IMR-90 (cell line): ENCODE data around the gene RNF40. TPM values are rescaled to one million over a fixed set of nuclear protein-coding genes. Genes with fewer than 3 reads are reported as not detected.

Experiments used
- ATAC-seq: fragments of 200-7000 bp; cut with Tn5 transposase; 2 replicates; pipeline ENCODE4 v1.9.1; 2020; ENCODE audit warnings: low read depth, mild to moderate bottlenecking, moderate library complexity
- BruUV-seq: library from RNA; stranded (reverse); fragments of 400-500 nt; replicated peaks from 2 replicates; lab custom pipeline; 2021; lab: Mats Ljungman, UMichigan
- CTCF ChIA-PET: fragments of 300-600 bp; formaldehyde crosslinking; extraction: SDS; loops from one replicate; lab custom pipeline; 2021; ENCODE audit warnings: antibody characterized with exemption; lab: Yijun Ruan, JAX
- POLR2A ChIA-PET: fragments of 300-600 bp; sonication (Branson Sonifier 250); formaldehyde crosslinking; loops from one replicate; lab custom pipeline; 2022; ENCODE audit warnings: antibody characterized with exemption; ENCODE audit not compliant: unreplicated experiment; lab: Charles Lee
- DNase-seq: peaks from one replicate; pipeline ENCODE4 v3.0.0; 2013
- H2AFZ ChIP-seq: replicated peaks from 2 replicates; pipeline ENCODE3; 2013; ENCODE audit warnings: low read length, mild to moderate bottlenecking; ENCODE audit not compliant: poor library complexity
- H2AK5ac ChIP-seq: 2 replicates; pipeline ENCODE4 v1.6.1; 2013; ENCODE audit warnings: low read depth, low read length, inconsistent platforms
- H2AK9ac ChIP-seq: replicated peaks from 2 replicates; pipeline ENCODE3; 2013; ENCODE audit warnings: mild to moderate bottlenecking, low read depth, low read length, moderate library complexity; ENCODE audit not compliant: poor library complexity
- H2BK120ac ChIP-seq: 2 replicates; pipeline ENCODE4 v1.6.1; 2013; ENCODE audit warnings: low read depth, low read length, inconsistent platforms
- H2BK15ac ChIP-seq: 3 replicates; pipeline ENCODE4 v1.6.1; 2013; ENCODE audit warnings: low read depth, low read length, inconsistent platforms
- H2BK20ac ChIP-seq: 2 replicates; pipeline ENCODE4 v1.6.1; 2013; ENCODE audit warnings: low read depth, mild to moderate bottlenecking, inconsistent platforms, low read length, moderate library complexity
- H2BK5ac ChIP-seq: 2 replicates; pipeline ENCODE4 v1.6.1; 2013; ENCODE audit warnings: mild to moderate bottlenecking, low read depth, low read length, inconsistent platforms; ENCODE audit not compliant: poor library complexity, severe bottlenecking
- H3K14ac ChIP-seq: replicated peaks from 2 replicates; pipeline ENCODE4 v1.6.1; 2013; ENCODE audit warnings: low read depth, low read length, inconsistent platforms
- H3K18ac ChIP-seq: 2 replicates; pipeline ENCODE4 v1.6.1; 2013; ENCODE audit warnings: low read depth, low read length, control low read depth
- H3K23ac ChIP-seq: 2 replicates; pipeline ENCODE4 v1.6.1; 2013; ENCODE audit warnings: low read depth, low read length, inconsistent platforms
- H3K27ac ChIP-seq: 2 replicates; pipeline ENCODE4 v1.5.1; 2013; ENCODE audit warnings: mild to moderate bottlenecking, control low read depth, low read length; ENCODE audit not compliant: insufficient read depth
- H3K27me3 ChIP-seq: 2 replicates; pipeline ENCODE4 v1.6.1; 2013; ENCODE audit warnings: low read length; ENCODE audit not compliant: control insufficient read depth, insufficient read depth
- H3K36me3 ChIP-seq: 2 replicates; pipeline ENCODE4 v1.6.1; 2013; ENCODE audit warnings: low read length, mixed read lengths; ENCODE audit not compliant: control insufficient read depth, insufficient read depth
- H3K4ac ChIP-seq: 2 replicates; pipeline ENCODE4 v1.6.1; 2013; ENCODE audit warnings: low read depth, low read length, inconsistent platforms
- H3K4me1 ChIP-seq: 2 replicates; pipeline ENCODE4 v1.6.1; 2013; ENCODE audit warnings: low read length, mixed read lengths; ENCODE audit not compliant: control insufficient read depth, insufficient read depth
- H3K4me2 ChIP-seq: 2 replicates; pipeline ENCODE4 v1.6.1; 2013; ENCODE audit warnings: low read depth, mild to moderate bottlenecking, control low read depth, low read length, moderate library complexity
- H3K4me3 ChIP-seq: 2 replicates; pipeline ENCODE4 v1.5.1; 2013; ENCODE audit warnings: low read depth, mild to moderate bottlenecking, control low read depth, low read length, moderate library complexity; ENCODE audit not compliant: insufficient read depth
- H3K56ac ChIP-seq: 2 replicates; pipeline ENCODE4 v1.6.1; 2013; ENCODE audit warnings: low read length, inconsistent platforms; ENCODE audit not compliant: insufficient read depth; ENCODE audit errors: extremely low read depth
- H3K79me1 ChIP-seq, 2 experiments: 2 replicates each; pipeline ENCODE4 v1.6.1; 2013; ENCODE audit warnings: low read length in 2 of 2, inconsistent platforms in 1 of 2, low read depth in 1 of 2
- H3K9ac ChIP-seq: 2 replicates; pipeline ENCODE4 v1.6.1; 2013; ENCODE audit warnings: low read depth, low read length, control low read depth
- H3K9me1 ChIP-seq: 2 replicates; pipeline ENCODE4 v1.6.1; 2013; ENCODE audit warnings: low read length, inconsistent platforms; ENCODE audit not compliant: insufficient read depth
- H3K9me3 ChIP-seq: 2 replicates; pipeline ENCODE4 v1.6.1; 2013; ENCODE audit warnings: low read length; ENCODE audit not compliant: control insufficient read depth, insufficient read depth
- H4K20me1 ChIP-seq: 2 replicates; pipeline ENCODE4 v1.6.1; 2013; ENCODE audit warnings: low read length, inconsistent platforms; ENCODE audit not compliant: insufficient read depth
- H4K5ac ChIP-seq: 2 replicates; pipeline ENCODE4 v1.6.1; 2013; ENCODE audit warnings: mild to moderate bottlenecking, low read depth, low read length, control low read depth
- H4K8ac ChIP-seq, 2 experiments: 2 replicates each; pipeline ENCODE4 v1.6.1; 2013; ENCODE audit warnings: low read depth in 2 of 2, low read length in 2 of 2, control low read depth in 1 of 2, inconsistent platforms in 1 of 2
- H4K91ac ChIP-seq: 2 replicates; pipeline ENCODE4 v1.6.1; 2013; ENCODE audit warnings: low read depth, low read length, inconsistent platforms; ENCODE audit not compliant: insufficient read depth
- BHLHE40 ChIP-seq: fragments of 150-350 bp; IDR thresholded peaks from 2 replicates; pipeline ENCODE4 v1.6.1; 2016; ENCODE audit warnings: mild to moderate bottlenecking, low read depth, low read length
- CEBPB ChIP-seq: IDR thresholded peaks from 2 replicates; pipeline ENCODE4 v1.6.1; 2012; ENCODE audit warnings: low read depth, low read length, improper control_type of control experiment
- FOS ChIP-seq: fragments of 150-350 bp; IDR thresholded peaks from 2 replicates; pipeline ENCODE4 v1.6.1; 2016; ENCODE audit warnings: low read depth, low read length
- MAFK ChIP-seq: IDR thresholded peaks from 2 replicates; pipeline ENCODE4 v1.6.1; 2012; ENCODE audit warnings: low read depth, low read length, improper control_type of control experiment
- MXI1 ChIP-seq: IDR thresholded peaks from 2 replicates; pipeline ENCODE4 v1.6.1; 2012; ENCODE audit warnings: low read depth, mild to moderate bottlenecking, low read length, moderate library complexity, borderline replicate concordance
- NFE2L2 ChIP-seq: fragments of 150-350 bp; IDR thresholded peaks from 2 replicates; pipeline ENCODE4 v1.6.1; 2016; ENCODE audit warnings: low read depth, mild to moderate bottlenecking, low read length
- POLR2A ChIP-seq: IDR thresholded peaks from 2 replicates; pipeline ENCODE4 v1.6.1; 2012; ENCODE audit warnings: mild to moderate bottlenecking, low read depth, low read length
- RAD21 ChIP-seq: IDR thresholded peaks from 2 replicates; pipeline ENCODE4 v1.6.1; 2012; ENCODE audit warnings: low read length, improper control_type of control experiment
- RFX5 ChIP-seq: IDR thresholded peaks from 2 replicates; pipeline ENCODE4 v1.8.0; 2012; ENCODE audit warnings: low read depth, mild to moderate bottlenecking, low read length, moderate library complexity
- SMC3 ChIP-seq: fragments of 150-350 bp; IDR thresholded peaks from 2 replicates; pipeline ENCODE4 v1.6.1; 2016; ENCODE audit warnings: low read depth, mild to moderate bottlenecking, antibody characterized with exemption, low read length, moderate library complexity
- WGBS, 2 experiments: methylation state at CpG; one replicate each; pipeline versions ENCODE4 v1.1.5 to v1.1.7; 2013; ENCODE audit warnings: missing lambda C conversion rate in 2 of 2; ENCODE audit not compliant: insufficient read length in 1 of 2; ENCODE audit errors: extremely low coverage in 2 of 2; 5-methylcytosine and 5-hydroxymethylcytosine counted together
- dilution Hi-C: fragments of 300-500 bp; cut with HindIII; formaldehyde crosslinking; loops from one replicate; pipeline ENCODE4 v1.14.3; 2018; ENCODE audit warnings: low sequenced_read_pairs; ENCODE audit not compliant: unreplicated experiment
- in situ Hi-C: fragments of 300-500 bp; cut with MboI; formaldehyde crosslinking; loops from 3 replicates; pipeline ENCODE4 v1.14.3; 2019; ENCODE audit warnings: low sequenced_read_pairs, inconsistent platforms, mixed read lengths
- intact Hi-C: fragments of 100-400 bp; cut with micrococcal nuclease; formaldehyde crosslinking; loops from 2 replicates; pipeline ENCODE4 v1.10.0; 2022
- polyA plus RNA-seq, 3 experiments: library from polyadenylated mRNA; depleted of rRNA; stranded (reverse); fragments of >200 nt; gene quantifications; 2 replicates each; pipeline ENCODE4 v1.2.3, GENCODE V29; 2012; ENCODE audit warnings: low replicate concordance in 1 of 3
- total RNA-seq: library from RNA; depleted of rRNA; stranded (reverse); fragments of >200 nt; gene quantifications from 2 replicates; pipeline ENCODE4 v1.2.3, GENCODE V29; 2012

RNF40 gene
- total and polyA plus RNA-seq, 2 of the 4 experiments (the other 2 are of a cell fraction): 46.7 to 72.4 TPM

- peaks cover 32% of the 10 kb centered on the region; the same call in 1 of the 2 replicates for H3K9me1 ChIP-seq
- H2BK5ac ChIP-seq: peak overlapping the region; percentile 65
- no peak overlapping the region for H2BK15ac ChIP-seq
- H3K4ac ChIP-seq: peak overlapping the region; percentile 90
- peak overlapping the region; percentile 93 for H4K5ac ChIP-seq
- H4K91ac ChIP-seq: peak overlapping the region; percentile 83
- H3K56ac ChIP-seq: peak overlapping the region; percentile 90; the same call in 1 of the 2 replicates
- H3K79me1 ChIP-seq: peaks cover 15 to 78% of the 10 kb centered on the region in 2 experiments
- H3K4me1 ChIP-seq: peaks cover 13% of the 10 kb centered on the region
- peak overlapping the region; percentile 99 for H2AK9ac ChIP-seq
- no peaks in the 10 kb centered on the region for H3K9me3 ChIP-seq
- peak overlapping the region; percentile 95 to 99 for H4K8ac ChIP-seq
- peak overlapping the region; percentile 90 for H3K23ac ChIP-seq
- peak overlapping the region; percentile 50 for H2BK120ac ChIP-seq
- H3K9ac ChIP-seq: peak overlapping the region; percentile 78
- dilution Hi-C loops (no loop called here), in situ Hi-C loops (no loop called here), intact Hi-C loops (loop anchor here (1.0 kb wide), 1 partner anchor 27 kb away; the partner anchor contains the start of gene PHKG2)
- no peaks in the 10 kb centered on the region; the same call in 1 of the 2 replicates for H4K20me1 ChIP-seq
- peak overlapping the region; percentile 80 for H3K14ac ChIP-seq
- no peak overlapping the region for H2BK20ac ChIP-seq
- H3K4me2 ChIP-seq: peak overlapping the region; percentile 96
- peak overlapping the region; percentile 48; the same call in 1 of the 2 replicates for H3K18ac ChIP-seq
- 1% methylated on average over 51 of the region's 81 CpGs; no CpG with 5 or more reads in 1 of the 2 experiments for WGBS, 2 experiments
- POLR2A ChIA-PET: no interaction called here
- no TSS peak for BruUV-seq
- peak; percentile 83 for ATAC-seq
- peak overlapping the region; percentile 68 for H2AK5ac ChIP-seq
- TF ChIP-seq POLR2A (no peak), SMC3 (no peak), RFX5 (no peak), CEBPB (peak; percentile 94), FOS (no peak), MXI1 (peak; percentile 98), MAFK (no peak), RAD21 (no peak), BHLHE40 (peak; percentile 46; the same call in 1 of the 2 replicates), NFE2L2 (no peak)
- no peaks in the 10 kb centered on the region for H3K27me3 ChIP-seq
- DNase-seq: peak; percentile 76
- peaks cover 41% of the 10 kb centered on the region for H3K36me3 ChIP-seq
- peak overlapping the region; percentile 79 for H3K27ac ChIP-seq
- CTCF ChIA-PET: interaction anchor here (1.0 kb wide), 1 partner anchor 32 kb away, joined by 5 read pairs; no protein-coding TSS in a partner anchor
- peak overlapping the region; percentile 68 for H3K4me3 ChIP-seq
- H2AFZ ChIP-seq: peak overlapping the region; percentile 92
These were observed 13.5 kb downstream of the RNF40 start for GRCh38 chr16:30775392-30776188.
